ENCODE data around the gene DUSP2. TPM values are rescaled to one million over a fixed set of nuclear protein-coding genes. Genes with fewer than 3 reads are reported as not detected.

DUSP2 gene
- total and polyA plus RNA-seq, 7 donors, result 1.2 to 17.4 (median 2.8) TPM; not detected in 1

DNA sequence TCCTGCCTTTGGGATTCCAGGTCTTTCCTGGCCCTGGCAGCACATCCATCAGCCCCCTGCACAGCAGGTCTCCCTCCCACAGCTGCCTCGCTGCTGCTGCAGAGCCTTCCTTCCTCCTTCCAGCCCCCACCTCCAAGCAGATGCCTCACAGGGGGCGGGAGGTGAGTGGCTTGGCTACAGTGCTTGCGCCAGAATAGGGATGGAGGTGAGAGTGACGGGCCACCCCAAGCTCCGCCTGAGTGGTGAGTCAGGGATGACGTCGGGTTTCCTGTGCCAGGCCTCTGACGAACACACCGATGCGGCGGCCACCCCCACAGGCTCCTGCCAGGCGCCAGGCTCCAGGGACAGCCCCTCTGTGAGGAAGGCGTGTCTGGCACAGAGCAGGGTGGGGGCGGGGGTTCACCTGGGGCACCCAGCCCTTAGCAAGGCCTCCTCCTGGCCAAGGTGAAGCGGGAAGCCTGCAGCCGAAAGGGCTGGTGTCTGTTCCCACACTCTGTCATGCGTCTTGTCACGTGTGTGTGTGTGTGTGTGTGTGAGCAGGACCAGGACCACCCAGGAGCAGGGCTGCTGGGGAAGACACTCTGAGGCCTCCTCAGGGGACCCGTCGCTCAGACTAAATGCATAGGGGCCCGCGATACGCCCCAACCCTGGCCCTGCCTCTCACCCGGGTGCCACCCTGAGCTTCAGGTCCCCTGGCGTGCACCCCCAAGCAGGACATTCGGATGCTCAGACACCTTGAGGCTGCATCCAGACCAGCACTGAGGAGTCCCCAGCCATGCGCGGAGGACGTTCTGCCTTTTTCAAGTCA lies 3.4 kb upstream of the DUSP2 start:
- no peak overlapping the region for H3K4me3 ChIP-seq
- H3K27ac ChIP-seq, result no peak overlapping the region
- WGBS, 2 donors, result 36 to 53% methylated on average over 29 of the region's 29 CpGs
- H3K36me3 ChIP-seq, result no peaks in the 10 kb centered on the region
- intact Hi-C loops (cut with DNase I), result no loop called here
- peak; percentile 82 for DNase-seq
- no peaks in the 10 kb centered on the region for H3K9me3 ChIP-seq
- H3K4me1 ChIP-seq, result peaks cover 0 to 17% (median 15%) of the 10 kb centered on the region in 4 donors
- no peak for TF ChIP-seq POLR2A (IDR thresholded peaks at IDR 0.05)
- peak in 1 of 4 donors; percentile 46 for TF ChIP-seq POLR2AphosphoS5 (IDR thresholded peaks at IDR 0.05)
- peaks cover 0 to 9% (median 0%) of the 10 kb centered on the region in 3 donors for H3K27me3 ChIP-seq

DNA sequence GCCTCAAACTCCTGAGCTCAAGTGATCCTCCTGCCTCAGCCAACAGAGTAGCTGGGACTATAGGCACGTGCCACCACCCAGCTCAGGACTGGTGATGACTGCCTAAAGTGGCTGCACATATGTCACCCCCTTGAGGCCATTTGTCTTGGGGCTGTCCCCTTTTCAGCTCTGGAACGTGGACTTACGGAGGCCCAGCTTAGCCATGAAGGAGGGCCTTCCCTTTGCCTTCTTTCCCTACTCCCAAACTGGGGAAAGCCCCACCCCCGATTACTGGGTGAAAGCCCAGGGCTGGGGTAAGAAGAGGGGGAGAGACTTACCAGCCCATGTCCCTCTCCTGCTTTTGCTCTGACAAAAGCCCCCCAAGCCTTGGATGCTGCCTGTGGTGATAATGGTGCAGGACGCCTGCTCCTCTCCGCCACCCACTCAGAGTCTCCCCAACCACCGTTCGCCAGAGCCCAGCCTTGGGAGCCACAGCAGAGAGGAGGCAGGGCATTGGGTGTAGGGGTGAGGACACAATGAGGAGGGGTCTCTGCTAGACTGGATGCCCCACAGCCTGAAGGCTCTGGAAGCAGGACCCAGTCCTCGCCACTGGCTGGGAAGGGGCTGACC lies 2.5 kb upstream of the DUSP2 start:
- Histone ChIP-seq H3K4me3 (no peak overlapping the region), H3K9me3 (no peaks in the 10 kb centered on the region), H3K27me3 (peaks cover 0 to 9% (median 0%) of the 10 kb centered on the region in 3 donors), H3K4me1 (peaks cover 0 to 17% (median 15%) of the 10 kb centered on the region in 4 donors), H3K36me3 (no peaks in the 10 kb centered on the region), H3K27ac (no peak overlapping the region)
- TF ChIP-seq, protein P1, sequence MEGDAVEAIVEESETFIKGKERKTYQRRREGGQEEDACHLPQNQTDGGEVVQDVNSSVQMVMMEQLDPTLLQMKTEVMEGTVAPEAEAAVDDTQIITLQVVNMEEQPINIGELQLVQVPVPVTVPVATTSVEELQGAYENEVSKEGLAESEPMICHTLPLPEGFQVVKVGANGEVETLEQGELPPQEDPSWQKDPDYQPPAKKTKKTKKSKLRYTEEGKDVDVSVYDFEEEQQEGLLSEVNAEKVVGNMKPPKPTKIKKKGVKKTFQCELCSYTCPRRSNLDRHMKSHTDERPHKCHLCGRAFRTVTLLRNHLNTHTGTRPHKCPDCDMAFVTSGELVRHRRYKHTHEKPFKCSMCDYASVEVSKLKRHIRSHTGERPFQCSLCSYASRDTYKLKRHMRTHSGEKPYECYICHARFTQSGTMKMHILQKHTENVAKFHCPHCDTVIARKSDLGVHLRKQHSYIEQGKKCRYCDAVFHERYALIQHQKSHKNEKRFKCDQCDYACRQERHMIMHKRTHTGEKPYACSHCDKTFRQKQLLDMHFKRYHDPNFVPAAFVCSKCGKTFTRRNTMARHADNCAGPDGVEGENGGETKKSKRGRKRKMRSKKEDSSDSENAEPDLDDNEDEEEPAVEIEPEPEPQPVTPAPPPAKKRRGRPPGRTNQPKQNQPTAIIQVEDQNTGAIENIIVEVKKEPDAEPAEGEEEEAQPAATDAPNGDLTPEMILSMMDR (IDR thresholded peaks at IDR 0.05), result no peak
- TF ChIP-seq POLR2A (IDR thresholded peaks at IDR 0.05), result no peak
- TF ChIP-seq POLR2AphosphoS5 (IDR thresholded peaks at IDR 0.05), result no peak
- TF ChIP-seq EP300 (IDR thresholded peaks at IDR 0.05), result no peak
- peak; percentile 34 for DNase-seq
- intact Hi-C loops (cut with DNase I), result no loop called here
- 77 to 82% methylated on average over 9 of the region's 9 CpGs for WGBS, 2 donors

DNA sequence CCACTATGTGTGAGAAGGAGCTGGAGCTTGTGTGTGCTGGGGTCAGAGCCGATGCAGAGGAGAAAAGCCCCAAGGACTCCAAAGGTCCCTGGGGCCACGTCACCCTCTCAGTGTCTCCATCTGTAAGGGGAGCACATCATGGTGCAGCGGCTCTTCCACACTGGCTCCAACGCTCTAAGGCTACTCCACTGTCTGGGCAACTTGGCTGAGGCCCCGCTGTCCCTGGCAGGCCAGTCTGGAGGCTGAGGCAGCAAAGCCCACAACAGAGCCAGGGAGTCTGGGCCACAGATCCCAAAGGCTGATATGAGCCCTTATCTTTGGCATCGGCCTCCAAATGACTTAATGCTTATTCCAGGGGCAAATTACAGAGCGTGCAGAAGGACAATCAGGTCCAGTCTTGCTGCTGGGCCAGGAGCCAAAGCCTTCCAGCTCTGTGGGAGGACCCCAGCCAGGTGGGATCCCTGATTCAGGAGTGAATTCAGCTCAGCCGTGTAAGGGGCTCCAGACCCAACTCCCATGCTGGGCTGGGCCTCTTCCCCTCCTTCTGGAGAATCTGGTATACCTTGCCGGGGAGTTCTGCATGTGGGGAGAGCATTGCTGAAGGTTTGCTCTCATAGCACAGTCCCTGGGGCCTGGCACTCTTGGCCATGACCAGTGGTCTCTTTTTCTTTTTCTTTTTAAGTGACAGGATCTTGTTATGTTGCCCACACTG lies 1.8 kb upstream of the DUSP2 start:
- peak overlapping the region in 1 of 4 donors; percentile 60 for H3K27ac ChIP-seq
- H3K27me3 ChIP-seq, result peaks cover 0 to 9% (median 0%) of the 10 kb centered on the region in 3 donors
- no peak for TF ChIP-seq EP300 (IDR thresholded peaks at IDR 0.05)
- TF ChIP-seq, protein P1 (IDR thresholded peaks at IDR 0.05), result no peak
- TF ChIP-seq POLR2A (IDR thresholded peaks at IDR 0.05), result no peak
- TF ChIP-seq POLR2AphosphoS5 (IDR thresholded peaks at IDR 0.05), result no peak
- peak; percentile 59 for DNase-seq
- no peak overlapping the region for H3K4me3 ChIP-seq
- peaks cover 0 to 17% (median 15%) of the 10 kb centered on the region in 4 donors for H3K4me1 ChIP-seq
- no peaks in the 10 kb centered on the region for H3K36me3 ChIP-seq
- 80 to 81% methylated on average over 9 of the region's 9 CpGs for WGBS, 2 donors
- intact Hi-C loops (cut with DNase I), result no loop called here
- H3K9me3 ChIP-seq, result no peaks in the 10 kb centered on the region

DNA sequence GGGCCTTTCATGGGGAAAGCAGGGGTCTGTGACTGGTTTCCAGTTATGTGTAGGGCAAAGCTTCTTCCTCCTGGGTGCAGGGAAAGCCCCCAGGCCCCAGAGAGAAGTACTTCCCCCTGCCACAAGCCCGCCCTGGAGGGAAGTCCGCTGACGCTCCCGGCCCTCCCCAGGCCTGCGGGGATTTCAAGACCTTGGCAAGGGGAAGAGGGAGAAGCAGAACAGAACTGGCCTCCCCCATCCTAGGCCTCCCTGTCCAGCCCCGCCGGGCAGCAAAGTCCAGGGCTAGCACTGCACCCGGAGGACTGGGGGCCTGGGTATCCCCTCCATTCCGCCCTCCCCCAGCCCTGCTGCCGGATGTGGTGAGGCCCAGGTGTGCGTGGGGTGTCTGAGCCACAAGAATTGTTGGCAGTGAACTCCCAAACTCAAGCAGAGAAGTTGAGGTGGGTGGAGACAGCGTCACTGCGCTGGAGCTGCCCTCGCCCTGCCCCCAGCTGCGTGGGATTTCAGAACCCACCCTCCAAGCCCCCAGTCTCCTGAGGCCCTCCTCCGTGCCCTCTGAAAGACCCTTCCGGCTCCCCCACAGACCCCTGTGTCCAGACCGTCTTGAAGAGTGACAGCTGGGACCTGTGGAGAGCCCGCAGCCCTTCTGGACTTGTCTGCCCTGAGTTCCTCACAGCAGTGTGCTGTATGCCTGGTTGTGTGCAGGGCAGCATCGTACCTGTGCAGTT lies 1.1 kb upstream of the DUSP2 start:
- intact Hi-C loops (cut with DNase I), result no loop called here
- H3K27me3 ChIP-seq, result peaks cover 0 to 9% (median 0%) of the 10 kb centered on the region in 3 donors
- H3K9me3 ChIP-seq, result no peaks in the 10 kb centered on the region
- H3K4me3 ChIP-seq, result no peak overlapping the region
- 45 to 78% methylated on average over 20 of the region's 20 CpGs for WGBS, 2 donors
- peak overlapping the region in 1 of 4 donors; percentile 60 for H3K27ac ChIP-seq
- no peaks in the 10 kb centered on the region for H3K36me3 ChIP-seq
- peaks cover 0 to 17% (median 15%) of the 10 kb centered on the region in 4 donors for H3K4me1 ChIP-seq
- peak; percentile 81 for DNase-seq
- TF ChIP-seq, protein P1 (IDR thresholded peaks at IDR 0.05), result no peak
- TF ChIP-seq POLR2AphosphoS5 (IDR thresholded peaks at IDR 0.05), result peak in 1 of 4 donors; percentile 17

Measured in sigmoid colon (tissue), 7 donors.